WERI-Rb-1 (cell line): ENCODE measurements around the gene CYP27C1.
A peak's percentile ranks its signal among the peaks of the same experiment; 100 is the strongest.

Experiments used
- DNase-seq: peaks from one replicate; pipeline ENCODE4 v3.0.0-alpha.2; 2020
- H3K27ac ChIP-seq: fragments of 250-450 bp; sonication (Bioruptor Pico); 2 replicates; pipeline ENCODE4 v1.5.1; 2020; ENCODE audit warnings: mild to moderate bottlenecking, moderate library complexity
- H3K27me3 ChIP-seq: fragments of 250-450 bp; sonication (Bioruptor Pico); 2 replicates; pipeline ENCODE4 v1.5.1; 2021; ENCODE audit warnings: mild to moderate bottlenecking, low read depth, moderate library complexity; ENCODE audit not compliant: insufficient read depth, severe bottlenecking
- H3K36me3 ChIP-seq: fragments of 250-450 bp; sonication (Bioruptor Pico); 2 replicates; pipeline ENCODE4 v1.5.1; 2020; ENCODE audit warnings: mild to moderate bottlenecking, moderate library complexity
- H3K4me3 ChIP-seq: 2 replicates; pipeline ENCODE4 v1.5.1; 2011; ENCODE audit warnings: low read depth, mild to moderate bottlenecking, control low read depth, low read length
- H3K9me3 ChIP-seq: fragments of 250-450 bp; sonication (Bioruptor Pico); 2 replicates; pipeline ENCODE4 v1.5.1; 2021; ENCODE audit warnings: mild to moderate bottlenecking, moderate library complexity; ENCODE audit not compliant: severe bottlenecking
- CTCF ChIP-seq: IDR thresholded peaks from 2 replicates; pipeline ENCODE4 v1.5.1; 2011; ENCODE audit warnings: low read depth, mild to moderate bottlenecking, control low read depth, inconsistent platforms, low read length

Gene CYP27C1

DNA sequence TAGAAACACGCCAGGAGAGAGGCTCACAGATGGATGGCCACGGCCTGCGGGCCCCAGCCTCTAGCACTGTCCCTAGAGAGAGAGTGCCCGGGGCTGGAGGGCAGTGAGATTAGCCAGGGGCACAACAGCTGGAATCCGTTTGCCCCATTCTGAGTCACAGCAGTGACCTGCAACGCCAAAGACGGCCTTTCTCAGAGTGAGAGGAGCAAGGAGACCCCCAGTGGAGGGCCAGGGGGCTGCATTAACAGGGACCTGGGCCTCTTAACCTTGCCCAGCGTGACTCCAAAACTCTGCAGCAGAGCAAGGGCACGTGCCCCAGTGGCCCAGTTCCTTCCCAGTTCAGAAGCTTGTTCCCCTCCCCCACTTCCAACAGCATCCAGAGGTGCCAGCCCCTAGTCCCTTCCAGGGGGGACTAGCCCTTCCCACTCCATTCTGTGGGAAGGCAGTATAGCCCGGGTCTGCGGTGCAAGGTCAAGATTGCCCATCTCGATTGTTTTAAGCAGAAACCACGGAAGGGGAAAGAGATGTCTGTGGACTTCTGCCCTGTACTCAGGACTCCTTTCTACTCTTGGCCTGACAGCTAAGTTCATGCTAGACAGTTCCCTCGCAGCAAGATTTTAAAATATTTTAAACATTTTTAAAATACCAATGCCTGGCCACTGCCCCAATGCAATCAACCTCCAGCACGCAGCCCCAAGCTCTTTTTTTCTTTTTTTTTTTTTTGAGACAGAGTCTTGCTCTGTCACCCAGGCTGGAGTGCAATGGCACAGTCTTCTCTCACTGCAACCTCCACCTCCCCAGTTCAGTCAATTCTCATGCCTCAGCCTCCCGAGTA, 62.2 kb downstream of the CYP27C1 start:
- TF ChIP-seq CTCF, result peak; percentile 75
- DNase-seq, result peak; percentile 52
- no peak overlapping the region for H3K27ac ChIP-seq
- no peaks in the 10 kb centered on the region for H3K9me3 ChIP-seq
- no peaks in the 10 kb centered on the region for H3K36me3 ChIP-seq
- no peak overlapping the region for H3K4me3 ChIP-seq
- no peaks in the 10 kb centered on the region for H3K27me3 ChIP-seq

- Histone ChIP-seq H3K9me3 (no peaks in the 10 kb centered on the region), H3K36me3 (no peaks in the 10 kb centered on the region), H3K4me3 (no peak overlapping the region), H3K27me3 (no peaks in the 10 kb centered on the region), H3K27ac (no peak overlapping the region)
- TF ChIP-seq CTCF, result no peak
- DNase-seq, result no peak
Observed at GRCh38 chr2:127157114-127157513, 63.0 kb downstream of the CYP27C1 start.

- Histone ChIP-seq H3K36me3 (no peaks in the 10 kb centered on the region), H3K27me3 (no peaks in the 10 kb centered on the region), H3K4me3 (no peak overlapping the region), H3K9me3 (peaks cover 4% of the 10 kb centered on the region), H3K27ac (no peak overlapping the region)
- no peak for DNase-seq
- TF ChIP-seq CTCF, result no peak
Observed at GRCh38 chr2:127155947-127156346, 64.2 kb downstream of the CYP27C1 start.

DNA sequence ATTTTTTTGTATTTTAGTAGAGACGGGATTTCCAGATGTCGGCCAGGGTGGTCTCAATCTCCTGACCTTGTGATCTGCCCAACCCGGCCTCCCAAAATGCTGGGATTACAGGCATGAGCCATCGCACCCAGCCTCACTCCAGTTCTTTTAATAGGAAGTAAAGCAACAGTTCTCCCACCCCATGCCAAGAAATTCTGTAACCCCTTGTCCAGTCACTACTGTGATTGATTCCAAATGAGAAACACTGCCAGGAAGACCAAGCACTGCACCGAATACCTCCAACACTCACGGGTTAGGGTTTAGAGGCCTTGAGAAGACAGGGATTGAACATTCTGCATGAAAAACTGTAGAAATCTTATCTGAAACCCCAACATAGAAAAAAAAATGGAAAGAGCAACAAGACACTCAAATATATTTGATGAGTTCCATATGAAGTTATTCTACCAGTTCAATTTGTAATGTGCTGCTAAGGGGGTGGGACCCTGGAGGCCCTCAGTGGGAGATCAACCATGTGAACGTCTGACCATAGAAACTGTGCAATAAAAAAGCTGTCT, 65.0 kb downstream of the CYP27C1 start:
- no peak for TF ChIP-seq CTCF
- no peak overlapping the region for H3K27ac ChIP-seq
- H3K9me3 ChIP-seq, result peaks cover 6% of the 10 kb centered on the region
- DNase-seq, result no peak
- H3K27me3 ChIP-seq, result no peaks in the 10 kb centered on the region
- H3K4me3 ChIP-seq, result no peak overlapping the region
- H3K36me3 ChIP-seq, result no peaks in the 10 kb centered on the region

DNA sequence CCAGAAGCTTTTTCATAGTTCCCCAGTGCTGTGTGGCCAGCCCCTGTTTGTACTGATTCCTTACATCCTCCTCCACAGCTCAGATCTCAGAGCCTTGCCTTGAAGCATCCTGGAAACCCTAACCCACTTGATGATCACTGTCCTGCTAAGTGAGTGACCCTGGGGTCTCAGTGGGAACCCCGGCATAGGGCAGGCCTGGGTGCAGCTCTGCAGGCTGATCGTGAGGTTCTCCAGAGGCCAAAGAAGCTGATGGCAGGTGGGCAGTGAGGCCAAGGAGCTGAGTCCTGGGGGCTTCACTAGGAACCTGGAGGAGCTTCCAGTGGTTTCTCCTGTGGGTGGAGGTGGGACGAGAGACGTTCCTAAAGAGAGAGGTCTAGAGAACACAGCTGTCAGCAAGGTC, 65.7 kb downstream of the CYP27C1 start:
- no peak for TF ChIP-seq CTCF
- H3K27ac ChIP-seq, result no peak overlapping the region

More for the DNA sequence above, 65.7 kb downstream of the CYP27C1 start:
- Histone ChIP-seq H3K27me3 (no peaks in the 10 kb centered on the region), H3K9me3 (peaks cover 6% of the 10 kb centered on the region), H3K4me3 (no peak overlapping the region), H3K36me3 (no peaks in the 10 kb centered on the region)
- DNase-seq, result no peak
